HG03354 (cell line): ENCODE results near the gene TLR7.

ENCODE experiments used
- ATAC-seq: cut with Tn5 transposase; IDR thresholded peaks from one replicate; pipeline ENCODE4 v1.9.1; 2021; ENCODE audit warnings: mild to moderate bottlenecking; ENCODE audit not compliant: unreplicated experiment, poor library complexity, severe bottlenecking

Gene TLR7

DNA sequence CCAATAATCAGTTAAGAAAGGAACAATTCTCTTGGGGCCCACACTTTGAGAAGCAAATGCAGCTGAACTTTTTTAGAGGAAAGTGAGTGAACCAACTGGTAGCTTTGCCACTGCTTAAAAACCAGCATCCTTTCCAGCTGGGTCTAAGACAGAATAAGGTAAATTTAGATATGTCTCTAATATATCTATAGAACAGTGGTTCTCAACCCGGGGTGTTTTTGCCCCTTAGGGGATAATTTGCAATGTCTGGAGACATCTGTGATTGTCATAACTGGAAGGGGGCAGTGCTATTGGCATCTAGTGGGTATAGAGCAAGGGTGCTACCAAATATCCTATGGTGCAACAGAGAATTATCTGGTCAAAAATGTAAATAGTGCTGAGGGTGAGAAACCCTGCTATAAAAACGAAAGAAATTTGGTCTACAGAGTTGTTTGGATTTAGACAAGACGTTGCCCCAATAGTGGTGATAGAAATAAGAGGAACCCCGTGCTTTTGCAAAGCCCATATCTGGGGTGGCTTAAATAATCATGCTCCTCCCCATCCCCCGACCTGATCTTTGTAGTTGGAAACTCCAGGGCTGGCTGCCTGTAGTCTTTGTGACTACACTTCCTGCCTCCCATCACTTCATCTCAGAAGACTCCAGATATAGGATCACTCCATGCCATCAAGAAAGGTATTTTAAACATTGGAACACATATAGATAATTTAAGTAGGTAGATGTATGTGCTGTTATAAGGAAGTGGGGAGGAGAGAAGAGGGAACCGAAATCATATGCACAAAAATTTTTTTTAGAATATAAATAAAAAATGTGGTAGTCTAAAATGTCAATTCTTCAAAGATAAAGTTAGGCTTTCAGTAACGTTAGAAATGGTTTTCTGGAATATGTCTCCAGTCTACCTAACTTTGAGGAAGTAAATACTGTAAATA lies at the start of gene TLR7:
Gene TLR7 (plus strand): TSS at position 622 of the 927 bp plus-strand sequence. CDS start 507 bp downstream, outside the sequence.
- ATAC-seq = peak; percentile 42

- no peak for ATAC-seq
Observed at GRCh38 chrX:12817528-12817927, 49.3 kb upstream of the TLR7 start.

GRCh38 chrX:12819222-12819621 lies 47.6 kb upstream of the TLR7 start:
- ATAC-seq = no peak

DNA sequence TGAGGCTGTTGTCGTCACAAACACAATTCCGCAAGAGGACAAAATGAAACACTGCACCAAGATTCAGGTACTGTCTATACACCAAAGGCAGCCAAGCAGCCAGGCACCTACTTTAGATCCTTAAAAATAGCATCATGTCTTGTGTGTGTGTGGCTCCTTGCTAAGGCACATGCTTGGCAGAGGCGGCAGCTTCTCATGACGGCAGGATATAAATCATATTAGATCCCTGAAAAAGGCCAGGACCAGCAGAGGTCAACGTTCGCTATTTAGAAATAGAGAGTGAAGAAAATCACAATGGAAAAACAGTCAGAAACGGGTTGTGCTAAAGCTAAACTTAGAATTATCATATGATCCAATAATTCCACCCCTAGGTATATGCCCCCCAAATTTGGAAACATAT lies 46.1 kb upstream of the TLR7 start:
- ATAC-seq = no peak

DNA sequence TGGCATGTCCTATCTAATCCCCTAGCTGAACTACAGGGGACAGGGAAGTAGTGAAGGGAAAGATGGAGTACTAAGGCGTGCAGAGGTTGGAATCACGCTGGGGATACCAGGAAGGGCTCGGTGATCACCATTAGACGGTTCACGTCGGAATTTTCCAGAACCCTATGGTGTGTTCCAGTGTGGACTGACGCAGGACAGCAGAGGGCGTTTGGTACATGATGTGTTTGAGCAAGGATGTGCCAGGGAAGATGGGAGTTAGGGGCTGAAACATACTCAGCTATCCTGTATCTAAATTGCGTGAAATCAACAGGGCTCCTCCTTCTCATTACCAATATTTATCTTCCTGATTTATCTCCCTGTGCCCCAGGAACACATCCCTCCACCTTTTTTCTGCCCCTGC lies 41.9 kb upstream of the TLR7 start:
- ATAC-seq = no peak

DNA sequence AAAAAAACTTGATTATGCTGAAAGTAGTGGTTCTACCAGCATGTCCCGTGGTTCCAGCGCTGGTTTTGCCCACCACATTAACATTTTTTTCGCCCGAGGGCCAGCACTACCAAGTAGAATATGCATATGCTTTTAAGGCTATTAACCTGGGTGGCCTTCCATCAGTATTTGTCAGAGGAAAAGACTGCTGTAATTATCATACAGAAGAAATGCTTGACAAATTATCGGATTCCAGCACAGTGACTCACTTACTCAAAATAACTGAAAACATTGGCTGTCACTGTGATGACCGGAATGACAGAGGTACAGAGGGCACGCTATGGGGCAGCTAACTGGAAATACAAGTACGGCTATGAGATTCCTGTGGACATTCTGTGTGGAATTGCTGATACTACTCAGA lies 41.1 kb upstream of the TLR7 start:
- no peak for ATAC-seq

DNA sequence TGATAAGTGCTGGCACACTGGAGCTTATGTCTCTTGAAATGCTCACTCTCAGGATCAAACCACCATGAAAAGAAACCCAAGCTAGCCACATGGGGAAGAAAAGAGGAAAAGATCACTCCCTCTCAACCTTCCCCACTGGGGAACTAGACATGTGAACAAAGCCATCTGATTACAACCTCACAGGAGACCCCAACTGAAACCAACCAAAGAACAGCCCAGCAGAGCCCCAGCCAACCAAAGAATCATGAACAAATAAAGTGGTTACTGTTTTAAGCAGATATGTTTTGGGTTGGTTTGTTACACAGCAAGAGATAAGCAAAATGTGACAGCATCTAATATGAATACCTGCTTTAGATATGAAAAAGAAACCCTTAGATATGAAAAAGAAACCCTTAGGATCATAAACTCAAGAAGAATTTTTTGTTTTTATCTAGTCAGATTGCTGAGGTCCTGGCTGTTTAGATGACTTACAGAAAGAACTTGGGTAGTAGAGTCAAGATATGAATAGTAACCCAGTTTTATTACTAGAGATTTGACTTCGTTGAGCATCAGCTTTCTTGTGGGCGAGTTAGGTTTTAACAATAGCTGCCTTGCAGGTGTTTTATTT lies 23.7 kb upstream of the TLR7 start:
- ATAC-seq = peak; percentile 14

- ATAC-seq = peak; percentile 95
Observed at GRCh38 chrX:12843668-12844279, 23.1 kb upstream of the TLR7 start.

DNA sequence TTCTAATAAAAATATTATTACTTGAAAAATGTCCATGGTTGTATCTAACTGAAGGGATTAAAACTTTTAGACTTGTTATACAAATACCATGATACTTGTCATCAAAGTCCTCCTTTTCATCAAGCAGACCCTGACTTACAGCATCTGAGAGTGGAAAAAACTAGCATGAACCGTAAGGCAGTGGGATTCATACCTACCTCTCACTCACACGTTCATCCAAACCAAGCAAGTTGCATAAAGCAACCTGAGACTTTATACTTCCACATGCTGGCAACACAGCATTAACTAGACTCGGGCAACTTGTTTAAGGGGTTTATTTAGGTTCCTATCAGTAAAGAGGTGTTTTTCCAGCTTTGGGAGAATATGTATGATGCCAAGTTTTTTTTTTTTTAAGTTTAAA lies 22.6 kb upstream of the TLR7 start:
- peak; percentile 43 for ATAC-seq

GRCh38 chrX:12865359-12865758 lies 1.5 kb upstream of the TLR7 start:
- ATAC-seq = no peak

GRCh38 chrX:12867685-12868084 lies 813 bp downstream of the TLR7 start:
- ATAC-seq = no peak

DNA sequence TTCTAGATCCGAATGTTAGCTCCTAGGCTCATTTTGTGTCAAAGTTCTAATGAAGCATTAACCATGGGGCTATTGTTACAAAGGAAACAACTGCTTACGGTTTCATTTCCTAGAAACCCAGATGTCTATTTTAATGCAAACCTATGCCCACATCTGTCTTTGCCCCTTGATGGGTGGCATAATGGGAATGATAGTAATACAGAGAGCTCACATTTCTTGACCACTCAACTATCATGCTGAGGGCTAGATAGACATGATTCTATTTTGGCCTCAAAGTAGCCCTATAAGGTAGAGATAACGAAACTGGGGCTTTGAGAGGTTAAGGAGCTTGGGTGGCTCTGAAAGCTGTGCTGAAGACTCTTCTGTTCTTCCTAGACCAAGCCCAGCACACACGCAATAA lies 1.9 kb downstream of the TLR7 start:
- peak; percentile 53 for ATAC-seq

GRCh38 chrX:12871257-12871656 lies 4.4 kb downstream of the TLR7 start:
- no peak for ATAC-seq

DNA sequence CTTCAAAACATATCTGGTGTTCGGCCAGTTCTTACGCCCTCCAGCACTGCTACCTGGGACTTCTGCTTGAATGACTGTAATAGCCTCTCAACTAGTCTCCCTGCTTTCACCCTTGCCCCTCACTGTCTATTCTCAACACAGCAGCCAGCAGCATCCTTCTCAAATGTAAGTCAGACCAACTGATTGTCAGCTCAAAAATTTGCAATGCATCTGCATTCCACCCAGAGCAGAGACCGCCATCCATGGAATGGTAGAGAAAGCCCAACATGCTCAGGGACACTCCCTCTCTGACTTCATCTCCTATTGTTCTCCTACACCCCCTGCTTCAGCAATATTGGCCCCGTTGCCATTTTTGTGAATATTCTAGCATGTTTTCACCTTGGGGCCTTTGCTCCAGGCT lies 5.9 kb downstream of the TLR7 start:
- ATAC-seq = no peak

GRCh38 chrX:12874581-12874980 lies 7.7 kb downstream of the TLR7 start:
- ATAC-seq = no peak

DNA sequence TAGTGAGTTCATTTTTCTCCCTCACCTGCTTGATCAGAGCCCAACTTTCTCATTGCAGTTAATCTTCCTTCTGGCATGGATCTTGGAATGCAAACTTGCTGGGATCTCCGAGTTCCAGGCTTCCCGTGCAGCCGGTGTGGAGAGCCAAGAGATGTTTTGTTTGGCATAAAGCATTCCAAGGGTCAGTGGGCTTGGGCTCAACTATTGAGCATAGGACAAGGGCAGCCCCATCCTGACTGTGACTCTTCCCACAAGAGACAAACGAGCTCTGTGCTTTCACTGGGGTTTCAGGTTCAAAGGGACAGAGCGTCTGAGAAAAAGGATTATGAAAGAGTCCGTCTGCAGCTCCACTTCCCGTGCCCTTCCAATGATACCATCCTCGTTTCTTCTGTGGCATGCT lies 10.5 kb downstream of the TLR7 start:
- no peak for ATAC-seq

- no peak for ATAC-seq
Observed at GRCh38 chrX:12878536-12878935, 11.7 kb downstream of the TLR7 start.

DNA sequence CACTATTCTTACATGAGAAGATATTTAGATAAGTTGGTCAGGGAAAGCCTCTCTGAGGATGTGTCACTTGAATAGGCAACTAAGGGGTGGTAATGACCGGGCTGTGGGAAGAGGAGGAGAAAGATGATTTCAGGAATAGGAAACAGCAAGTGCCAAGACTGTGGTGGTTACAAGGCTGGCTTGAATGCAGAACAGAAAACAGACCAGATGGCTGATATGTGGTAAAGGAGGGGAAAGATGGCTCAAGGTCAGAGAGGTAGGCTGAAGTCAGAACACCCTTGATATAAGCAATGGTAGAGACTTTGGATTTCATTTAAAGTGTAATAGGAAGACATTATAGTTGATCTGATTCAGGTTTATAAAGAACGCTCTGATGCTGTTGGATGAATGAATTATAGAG lies 15.0 kb downstream of the TLR7 start:
- ATAC-seq = peak; percentile 64

- ATAC-seq = no peak
Observed at GRCh38 chrX:12885508-12885907, 18.6 kb downstream of the TLR7 start.

GRCh38 chrX:12886545-12886944 lies 19.7 kb downstream of the TLR7 start:
- no peak for ATAC-seq

- no peak for ATAC-seq
Observed at GRCh38 chrX:12887141-12887540, 20.3 kb downstream of the TLR7 start.
